Activated CD4-positive, alpha-beta T cell treated with anti-CD3 and anti-CD28 coated beads, Interleukin-2, amount 50 U/mL, for 16 hours (primary cell): ENCODE measurements around the gene EBF4.

Experiments
- DNase-seq: peaks from one replicate; pipeline ENCODE4 v3.0.0-alpha.2; 2020

The EBF4 gene

DNA sequence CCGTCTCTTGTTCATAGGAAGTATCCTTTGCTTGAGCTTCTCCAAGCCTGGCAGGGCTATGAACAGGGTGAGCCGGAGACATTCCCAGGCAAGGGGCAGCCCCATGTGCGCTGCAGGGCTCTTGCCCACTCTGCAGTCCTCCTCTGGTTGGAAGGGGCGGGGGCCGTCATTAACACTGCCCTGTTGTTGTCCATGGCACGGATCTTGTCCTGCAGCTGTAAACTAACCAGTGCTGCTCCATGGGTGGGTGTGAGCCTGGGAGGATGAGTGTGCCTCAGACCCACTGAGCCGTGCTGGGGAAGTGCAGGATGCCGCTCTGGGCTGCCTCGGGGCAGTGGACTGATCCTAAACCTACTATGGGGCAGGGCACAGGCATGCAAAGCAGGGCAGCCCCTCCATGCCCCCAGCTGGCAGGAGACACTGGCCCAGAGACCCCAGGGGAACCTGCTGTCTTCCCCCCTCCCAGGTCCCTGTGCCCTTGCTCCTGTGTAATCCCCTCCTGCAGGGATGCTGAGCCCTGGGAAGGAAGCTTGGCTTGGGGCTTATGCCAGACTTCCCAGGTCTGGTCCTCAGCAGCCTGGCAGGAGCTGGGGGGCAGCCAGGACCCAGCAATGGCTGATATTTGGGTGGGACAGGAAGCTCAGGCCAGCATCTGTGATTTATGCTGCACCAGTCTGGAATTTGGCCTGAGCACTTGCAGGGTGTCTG lies 8.5 kb downstream of the EBF4 start:
- no peak for DNase-seq

DNA sequence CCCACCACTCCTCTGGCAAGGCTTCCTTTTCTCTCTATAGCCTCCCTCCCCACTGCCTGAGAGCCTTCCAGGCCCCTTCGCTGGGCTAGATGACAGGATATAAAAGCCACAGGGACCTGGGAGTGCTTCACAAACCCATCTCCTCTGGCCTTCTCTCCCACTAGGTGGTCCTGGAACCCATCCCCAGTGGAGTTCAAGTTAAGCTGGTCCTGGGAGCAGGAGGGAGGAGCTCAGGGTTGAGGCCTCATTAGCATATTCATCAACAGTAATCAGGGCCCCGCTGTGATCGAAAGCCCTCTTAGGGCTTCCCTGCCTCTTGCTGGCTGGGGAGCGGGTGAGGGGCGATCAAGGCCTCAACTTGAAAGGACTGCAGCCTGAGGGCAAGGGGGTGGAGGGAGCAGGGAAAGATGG lies 9.1 kb downstream of the EBF4 start:
- no peak for DNase-seq

DNA sequence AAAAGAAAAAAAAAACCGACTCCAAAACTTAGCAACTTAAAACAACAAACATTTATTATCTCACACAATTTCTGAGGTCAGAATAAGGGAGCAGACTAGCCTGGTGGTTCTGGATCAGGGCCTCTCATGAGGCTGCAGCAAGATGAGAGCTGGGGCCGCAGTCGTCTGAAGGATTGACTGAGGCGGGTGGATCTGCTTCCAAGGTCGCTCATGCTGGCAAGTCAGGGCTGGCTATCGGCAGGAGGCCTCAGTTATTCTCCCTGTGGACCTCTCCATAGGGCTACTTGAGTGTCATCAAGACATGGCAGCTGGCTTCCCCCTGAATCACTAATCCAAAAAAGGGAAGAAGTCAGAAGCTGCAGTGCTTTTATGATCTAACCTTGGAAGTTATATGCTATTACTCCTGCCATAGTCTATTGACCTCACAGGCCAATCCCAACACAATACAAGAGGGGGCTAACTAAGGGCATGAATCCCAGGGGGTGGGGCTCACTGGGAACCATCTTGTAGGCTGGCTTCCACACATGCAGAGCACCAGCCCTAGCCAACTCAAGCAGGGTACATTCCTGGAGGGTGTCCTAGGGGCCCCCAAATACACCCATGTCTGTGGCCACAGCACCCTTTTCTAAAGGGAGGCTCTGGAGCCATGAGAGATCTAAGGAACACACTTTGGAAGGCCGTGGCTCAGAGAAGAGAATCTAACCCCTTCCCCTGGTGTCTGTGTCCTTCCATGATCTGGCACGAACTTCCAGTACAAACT lies 11.3 kb downstream of the EBF4 start:
- DNase-seq = no peak

DNA sequence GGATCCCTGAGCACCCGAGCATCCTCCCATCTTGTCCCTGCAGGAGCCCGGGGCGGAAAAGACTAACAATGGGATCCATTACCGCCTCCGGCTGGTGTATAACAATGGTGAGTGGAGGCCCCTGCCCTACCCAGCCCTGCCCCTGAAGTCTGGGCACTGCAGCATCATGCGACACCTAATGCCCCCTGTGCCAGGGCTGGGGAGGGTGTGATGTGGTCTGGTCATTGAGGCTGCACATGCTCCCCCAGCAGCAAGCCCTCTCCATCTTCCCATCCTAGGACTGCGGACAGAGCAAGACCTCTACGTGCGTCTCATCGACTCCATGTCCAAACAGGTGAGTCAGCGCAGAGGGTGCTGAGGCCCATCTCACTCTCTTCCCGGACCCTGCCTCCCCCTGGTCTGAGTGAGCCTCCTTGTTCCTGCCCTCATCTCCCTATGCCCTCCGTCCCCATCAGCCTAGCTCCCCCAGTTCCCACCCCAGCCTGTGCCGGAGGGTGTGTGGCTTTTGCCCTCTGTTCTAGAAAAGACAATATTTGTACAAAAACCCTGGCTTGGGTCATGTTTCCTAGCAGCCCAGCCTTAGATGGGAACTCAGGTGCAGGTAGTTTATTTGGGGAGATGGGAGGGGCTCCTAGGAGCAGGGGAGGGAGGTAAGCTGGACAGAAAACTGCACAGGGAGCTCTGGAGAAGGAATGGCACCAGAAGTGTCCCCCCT lies 13.5 kb downstream of the EBF4 start:
- DNase-seq = no peak

DNA sequence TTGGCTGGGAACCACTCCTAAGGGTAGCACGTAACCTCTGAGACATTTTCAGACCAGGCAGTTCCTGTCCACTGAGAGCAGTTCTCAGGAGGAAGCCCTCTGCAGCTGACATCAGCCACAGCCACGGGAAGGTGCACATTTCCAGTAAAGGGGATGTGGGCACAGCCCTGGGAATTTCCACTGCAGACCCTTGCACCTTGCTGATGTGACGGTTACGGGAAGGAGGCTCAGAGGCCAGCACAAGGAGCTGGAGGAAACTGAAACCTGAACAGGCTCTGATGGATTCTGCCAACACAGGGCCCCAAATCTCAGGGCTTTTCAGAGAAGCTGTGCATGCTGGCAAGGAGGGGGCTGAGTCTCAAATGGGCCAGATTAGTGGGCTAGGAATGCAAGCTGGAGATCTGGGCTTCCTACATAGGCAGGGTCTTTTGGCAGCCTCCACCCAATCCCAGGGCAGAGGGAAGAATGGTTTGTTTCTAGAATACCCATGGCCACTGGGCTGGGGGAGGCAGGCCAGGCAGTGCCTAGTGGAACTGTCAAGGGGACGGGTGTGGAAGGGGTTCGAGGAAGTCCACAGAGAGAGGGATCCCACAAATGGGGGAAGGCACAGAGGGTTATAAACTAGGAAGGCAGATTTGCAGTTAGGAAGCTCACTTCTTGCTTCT lies 14.2 kb downstream of the EBF4 start:
- peak; percentile 54 for DNase-seq

DNA sequence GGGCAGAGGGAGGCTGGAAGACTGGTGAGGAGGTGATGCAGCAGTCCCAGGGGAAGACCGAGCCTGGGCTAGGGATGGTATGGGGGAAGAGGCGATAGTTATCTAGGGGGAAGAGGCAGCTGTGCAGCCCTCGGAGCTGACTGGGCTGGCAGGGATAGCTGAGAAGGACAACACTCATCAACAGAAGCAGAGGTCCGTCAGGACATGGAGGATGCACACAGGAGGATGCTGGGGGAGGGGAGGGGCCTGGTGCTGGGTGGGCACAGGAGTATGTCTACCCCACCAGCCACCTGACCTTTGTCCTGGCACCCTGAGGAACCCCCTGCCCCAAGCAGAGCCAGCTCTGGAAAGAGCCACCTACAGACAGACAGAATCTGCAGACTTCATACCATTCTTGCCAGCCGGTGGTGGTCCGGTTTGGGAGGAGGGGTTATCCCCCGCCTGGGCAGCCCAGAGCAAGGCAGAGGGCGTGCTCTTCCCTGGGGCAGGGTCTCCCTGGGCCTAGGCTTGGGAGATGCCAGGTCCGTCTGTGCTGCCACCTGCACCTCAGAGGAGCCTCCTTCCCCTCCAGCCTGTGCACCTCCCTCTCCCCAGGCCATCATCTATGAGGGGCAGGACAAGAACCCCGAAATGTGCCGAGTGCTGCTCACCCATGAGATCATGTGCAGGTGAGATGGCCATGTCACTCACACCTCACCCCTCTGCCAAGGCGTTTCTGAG lies 14.9 kb downstream of the EBF4 start:
- no peak for DNase-seq

DNA sequence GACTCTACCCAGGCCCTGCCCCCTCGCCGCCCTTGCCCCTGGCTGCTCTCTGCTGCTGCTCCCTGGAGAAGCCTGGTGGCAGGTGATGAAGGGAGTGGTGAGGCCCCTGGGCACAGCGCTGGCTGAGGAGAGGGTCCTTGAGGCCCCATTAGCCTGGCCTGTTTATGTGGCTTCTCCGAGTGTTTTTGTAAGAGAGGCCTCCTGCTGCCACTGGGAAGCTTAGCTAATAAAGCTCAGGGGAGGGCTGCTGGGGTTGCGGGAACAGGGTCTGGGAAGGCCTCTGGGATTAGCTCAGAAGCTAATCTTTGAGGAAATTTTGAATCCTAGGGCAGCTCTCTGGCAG lies 15.5 kb downstream of the EBF4 start:
- no peak for DNase-seq

DNA sequence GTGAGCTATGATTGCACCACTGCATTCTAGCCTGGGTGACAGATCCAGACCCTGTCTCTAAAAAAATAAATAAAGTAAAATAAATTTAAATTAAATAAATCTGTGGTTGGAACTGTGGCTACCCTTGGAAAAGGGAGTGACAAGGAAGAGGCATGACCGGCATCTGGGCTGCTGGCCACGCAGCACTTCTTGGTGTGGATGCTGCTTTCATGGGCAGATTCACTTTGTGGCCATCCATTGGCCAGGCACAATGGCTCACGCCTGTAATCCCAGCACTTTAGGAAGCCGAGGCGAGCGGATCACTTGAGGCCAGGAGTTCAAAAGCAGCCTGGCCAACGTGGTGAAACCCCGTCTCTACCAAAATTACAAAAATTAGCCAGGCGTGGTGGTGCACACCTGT lies 16.1 kb downstream of the EBF4 start:
- DNase-seq = no peak

DNA sequence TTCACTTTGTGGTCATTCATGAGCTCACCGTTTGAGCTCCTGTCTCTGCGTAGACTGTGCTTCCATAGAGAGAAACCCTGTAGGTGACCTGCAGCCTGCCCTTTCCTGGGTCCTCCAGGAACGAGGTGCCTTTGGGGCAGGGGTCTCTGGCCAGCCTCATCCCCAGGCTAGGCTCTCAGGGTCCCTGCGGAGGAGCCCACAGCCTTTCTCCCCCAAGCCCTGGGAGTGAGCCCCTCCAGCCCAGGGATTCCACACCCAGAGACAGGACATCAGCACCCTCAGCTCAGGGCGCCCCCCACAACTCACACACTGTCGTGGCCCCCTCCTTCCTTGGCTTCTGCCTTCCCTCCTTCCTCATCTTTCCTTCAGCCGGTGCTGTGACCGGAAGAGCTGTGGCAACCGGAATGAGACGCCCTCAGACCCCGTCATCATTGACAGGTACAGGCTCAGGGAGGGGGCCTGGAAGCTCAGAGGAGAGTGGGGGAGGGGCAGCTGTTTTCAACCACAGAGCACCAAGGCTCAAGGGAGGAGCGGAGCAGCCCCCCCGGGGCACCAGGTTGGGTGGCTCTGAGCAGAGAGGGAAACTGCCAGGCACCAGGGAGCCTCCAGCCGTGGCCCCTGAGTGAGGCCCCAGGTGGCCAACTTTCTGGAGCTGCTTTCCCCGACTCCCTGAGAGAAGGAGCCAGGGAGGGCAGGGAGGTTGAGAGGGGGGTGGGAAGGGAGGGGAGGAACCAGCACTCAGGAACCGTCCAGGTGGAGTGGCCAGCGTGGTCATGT lies 16.8 kb downstream of the EBF4 start:
- no peak for DNase-seq

DNA sequence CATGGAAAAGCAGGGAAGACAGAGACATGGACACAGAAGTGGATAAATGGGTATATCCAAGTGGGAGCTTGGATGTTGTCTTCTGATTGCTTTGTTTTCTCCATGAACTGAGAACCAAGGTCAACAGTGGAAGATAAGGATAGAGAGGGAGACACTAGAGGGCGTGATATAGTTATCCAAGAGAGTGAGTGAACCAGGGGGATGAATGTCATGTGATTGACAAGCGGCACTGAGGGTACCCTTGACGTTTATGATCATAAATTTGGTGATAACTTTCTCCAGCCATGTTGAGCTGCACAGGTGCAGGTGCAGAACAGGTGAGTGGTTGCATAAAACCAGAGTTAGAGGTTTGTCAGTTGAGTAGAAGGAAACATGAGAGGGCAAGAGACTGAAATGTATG lies 20.7 kb downstream of the EBF4 start:
- DNase-seq = no peak

DNA sequence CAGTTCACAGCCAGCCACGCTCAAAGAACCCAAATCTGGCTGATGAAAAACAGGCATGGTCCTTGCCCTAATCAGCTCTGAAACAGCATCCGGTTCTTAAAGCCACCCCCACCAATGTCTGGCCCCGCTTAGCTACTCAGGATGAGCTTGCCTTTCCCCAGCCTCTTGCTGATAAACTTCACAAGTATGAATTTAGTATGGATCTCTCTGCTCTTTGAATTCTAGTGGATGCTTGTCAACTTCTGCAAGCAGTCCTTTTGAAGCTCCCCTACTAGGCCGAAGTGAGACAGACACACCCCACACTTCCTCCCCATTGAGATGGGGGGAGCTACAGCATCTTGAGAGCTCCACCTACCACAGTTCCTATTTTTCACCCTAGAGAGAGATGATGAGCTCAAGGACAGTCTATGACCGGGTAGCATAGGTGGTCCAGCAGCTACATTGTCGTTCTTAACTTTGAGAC lies 36.7 kb downstream of the EBF4 start:
- DNase-seq = no peak

DNA sequence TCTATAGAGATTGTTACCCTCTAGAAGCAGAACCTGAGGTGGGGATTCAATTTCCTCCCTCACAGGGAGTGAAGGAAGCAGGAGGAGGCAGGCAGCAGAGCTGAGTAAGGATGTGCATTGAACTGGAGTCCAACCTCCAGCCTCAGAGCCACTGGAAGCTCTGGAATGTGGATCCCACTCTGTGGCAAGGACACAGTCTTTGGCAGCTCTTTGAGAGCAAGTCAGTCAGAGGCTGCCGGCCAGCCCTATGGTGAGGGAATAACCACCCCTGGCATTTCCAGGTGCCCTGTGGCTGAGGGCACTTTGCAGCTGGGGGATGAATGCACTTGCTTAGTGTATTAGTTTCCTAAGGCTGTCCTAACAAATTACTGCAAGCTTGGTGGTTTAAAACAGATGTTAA lies 37.2 kb downstream of the EBF4 start:
- DNase-seq = no peak

DNA sequence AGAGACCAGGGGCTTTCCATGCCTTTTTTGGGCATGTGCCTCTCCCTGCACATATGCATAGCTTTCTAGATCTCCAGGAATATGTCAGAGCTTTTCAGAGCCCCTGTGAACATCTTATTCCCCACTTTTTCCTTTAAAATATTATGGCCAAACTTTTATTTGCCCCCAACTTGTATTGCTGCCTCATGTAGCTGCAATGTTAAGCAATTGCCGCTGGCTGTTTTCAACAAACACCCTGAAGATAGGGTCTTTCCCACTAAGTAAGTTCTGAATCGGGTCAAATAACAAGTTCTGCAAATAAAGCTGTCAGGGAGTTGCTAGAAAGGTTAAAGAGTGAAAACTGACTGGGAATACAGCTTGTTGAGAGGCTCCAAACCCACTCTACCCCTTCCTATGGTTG lies 42.3 kb downstream of the EBF4 start:
- DNase-seq = no peak

DNA sequence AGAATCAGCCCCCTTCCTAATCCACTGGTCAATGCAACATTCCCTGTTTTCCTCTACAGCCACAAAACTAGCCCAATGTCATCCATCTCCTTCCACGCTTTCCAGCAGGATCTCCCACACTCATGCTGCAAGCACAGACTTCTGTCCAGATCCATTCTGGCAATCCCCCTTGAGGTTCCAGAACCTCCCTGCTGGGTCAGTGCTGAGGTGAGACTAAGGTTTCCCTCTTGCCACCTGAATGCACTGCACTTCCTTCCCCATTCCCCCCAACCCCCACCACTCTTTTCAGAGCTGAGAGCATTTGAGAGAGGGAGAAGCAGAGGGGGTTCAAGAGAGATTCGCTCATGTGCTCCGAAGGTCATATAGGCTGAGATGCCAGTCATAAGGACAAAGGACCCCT lies 43.9 kb downstream of the EBF4 start:
- DNase-seq = no peak

DNA sequence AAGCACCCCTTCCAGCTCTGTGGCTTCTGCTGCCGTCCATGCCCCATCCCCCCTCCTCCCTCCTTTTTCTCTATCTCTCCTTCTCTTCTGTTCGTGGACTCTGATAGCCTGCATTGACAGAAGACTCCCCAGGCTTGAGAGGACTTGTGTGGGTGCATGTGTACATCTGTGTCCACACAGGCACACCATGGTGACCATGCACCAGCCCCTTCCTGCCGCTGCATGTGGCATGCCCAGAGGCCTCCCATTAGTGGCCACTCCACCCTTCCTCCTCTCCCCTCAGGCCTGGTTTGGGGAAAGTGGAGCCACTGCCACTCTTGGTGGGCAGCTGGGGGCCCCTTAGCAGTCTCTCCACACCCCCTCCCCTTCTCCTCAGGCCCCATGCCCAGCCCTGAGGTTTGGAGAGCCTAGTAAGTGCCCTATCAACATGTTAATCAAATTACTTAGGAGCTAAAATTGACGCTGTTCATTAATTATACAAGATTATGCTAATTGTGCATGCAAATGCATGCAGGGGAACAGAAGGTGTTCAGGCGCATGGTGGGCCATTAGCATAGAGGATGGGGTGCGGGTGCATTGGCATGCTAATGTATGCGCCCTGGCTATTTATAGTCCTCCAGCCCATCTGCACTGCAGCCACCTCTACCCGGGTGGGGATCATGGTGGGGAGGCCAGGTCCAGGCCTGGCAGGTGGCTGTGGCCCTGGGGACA lies 45.9 kb downstream of the EBF4 start:
- DNase-seq = no peak

DNA sequence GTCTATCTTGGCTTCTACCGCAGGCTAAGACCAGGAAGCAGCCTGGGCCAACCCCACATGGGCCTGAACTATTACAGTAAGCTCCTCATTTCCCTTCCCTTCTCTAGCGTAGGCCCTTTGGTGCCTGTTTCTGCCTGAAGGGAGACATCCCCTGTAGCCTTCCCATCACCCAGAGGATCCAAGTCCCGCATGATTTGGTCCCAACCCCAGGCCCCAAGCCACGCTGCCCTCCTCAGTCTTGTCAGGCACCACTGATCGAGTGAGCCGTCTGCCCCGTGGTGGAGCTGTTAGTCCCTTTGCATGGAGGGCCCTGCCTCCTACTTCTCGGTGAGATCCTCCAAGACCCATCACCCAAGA lies 46.4 kb downstream of the EBF4 start:
- no peak for DNase-seq

DNA sequence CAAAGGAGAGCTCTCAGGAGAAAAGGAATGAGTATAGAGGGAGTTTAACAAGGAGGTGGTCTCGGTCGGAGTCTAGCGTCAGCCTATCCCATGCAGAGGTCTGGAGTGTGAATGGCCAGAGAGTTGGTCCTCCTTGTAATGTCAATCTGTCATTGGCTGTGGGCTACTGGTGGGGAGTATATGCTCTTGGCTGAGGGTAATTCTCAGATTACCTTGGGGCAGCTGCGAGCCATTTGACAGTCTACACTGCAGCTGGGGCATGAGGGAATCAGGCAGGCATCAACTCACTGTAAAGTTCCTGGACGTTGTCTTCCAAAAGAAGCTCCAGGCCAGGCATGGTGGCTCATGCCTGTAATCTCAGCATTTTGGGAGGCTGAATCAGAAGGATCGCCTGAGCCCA lies 48.1 kb downstream of the EBF4 start:
- no peak for DNase-seq

DNA sequence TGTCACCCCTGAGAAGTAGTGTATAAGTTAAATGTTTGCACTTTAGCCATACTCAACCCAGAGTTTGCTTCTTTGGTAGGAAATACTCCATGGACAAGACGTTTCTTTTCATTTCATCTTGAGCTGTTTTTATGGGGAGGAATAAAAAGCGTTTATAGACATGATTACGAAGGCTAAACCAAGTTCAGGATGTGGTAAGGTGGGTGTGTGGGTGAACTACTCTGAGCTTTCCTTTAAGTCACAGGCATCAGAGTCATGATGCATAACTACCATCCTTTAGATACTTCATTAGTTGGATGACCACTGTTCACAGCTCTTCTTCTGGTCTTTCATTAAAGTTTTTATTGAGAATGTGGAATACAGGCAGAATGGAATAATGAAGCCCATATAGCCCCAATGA lies 48.9 kb downstream of the EBF4 start:
- peak; percentile 47 for DNase-seq

DNA sequence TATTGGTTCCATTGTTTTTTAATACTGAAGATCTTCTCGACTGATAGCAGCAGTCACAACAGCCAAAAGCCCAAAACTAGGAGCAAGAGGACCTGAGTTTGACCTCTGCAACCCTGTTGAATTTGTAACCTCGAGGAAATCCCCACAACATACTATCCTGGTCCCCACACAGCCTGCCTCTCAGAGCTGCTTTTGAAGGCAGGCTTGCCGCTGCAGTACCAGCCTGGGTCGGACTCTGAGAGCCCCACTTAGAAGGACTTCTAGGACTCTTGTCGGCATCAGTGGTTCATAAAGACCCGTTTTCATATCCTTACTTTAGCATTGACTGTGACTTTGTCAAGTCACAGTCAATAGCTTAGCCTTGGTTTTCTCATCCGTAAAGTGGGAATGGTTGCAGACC lies 49.3 kb downstream of the EBF4 start:
- DNase-seq = no peak

DNA sequence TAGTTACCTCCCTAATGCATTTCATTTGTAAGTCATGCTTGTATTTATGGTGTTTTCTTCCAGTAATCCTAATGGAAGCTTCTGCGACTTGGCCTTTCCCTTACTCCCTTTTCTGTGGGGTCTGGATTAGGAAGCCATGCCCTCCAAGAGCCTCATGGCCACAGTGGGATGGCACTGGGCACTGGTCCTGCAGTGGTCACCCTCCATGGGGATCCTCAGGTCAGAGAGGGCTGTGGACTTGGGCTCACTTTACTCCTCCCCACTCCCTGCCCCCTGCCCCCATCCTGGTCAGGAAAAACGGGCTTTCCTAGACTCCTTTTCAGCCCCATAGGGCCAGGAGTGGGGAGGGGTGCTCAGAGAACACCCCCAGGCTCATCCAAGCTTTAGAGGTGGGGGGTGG lies 49.9 kb downstream of the EBF4 start:
- no peak for DNase-seq

DNA sequence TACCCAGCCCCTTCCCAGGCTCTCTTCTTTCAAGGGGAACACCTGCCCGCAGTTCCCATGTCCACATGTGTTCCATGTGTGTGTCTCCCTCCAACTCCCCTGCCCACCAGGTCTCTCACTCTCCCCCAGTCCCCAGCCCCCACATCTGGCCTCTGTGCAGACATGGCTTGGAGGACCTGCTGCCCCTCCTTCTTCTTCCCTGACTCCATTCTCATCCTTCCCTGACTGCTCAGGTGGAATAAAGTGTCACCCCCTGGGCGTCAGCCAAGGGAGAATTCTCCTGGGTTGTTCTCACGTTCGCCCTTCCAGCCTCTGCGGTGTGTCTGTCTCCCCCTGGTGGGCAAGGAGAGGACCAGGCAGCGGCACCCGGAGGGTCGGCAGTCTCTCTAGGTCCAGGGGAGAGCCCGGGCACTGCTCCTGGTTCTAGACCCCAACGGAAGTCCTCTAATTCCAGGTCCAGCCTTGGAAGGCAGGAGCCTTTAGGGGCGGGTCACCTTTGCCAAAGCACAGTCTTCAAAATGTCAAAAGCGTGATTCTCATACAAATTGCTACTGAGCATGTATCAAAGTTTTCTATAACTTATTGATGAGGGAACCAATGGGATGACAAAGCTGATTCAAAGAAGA lies 50.5 kb downstream of the EBF4 start:
- DNase-seq = peak; percentile 74
